Esophagus muscularis mucosa (tissue), 4 donors: Measurements from ENCODE around the gene LCN9. TPM values are rescaled to one million over a fixed set of nuclear protein-coding genes. Genes with fewer than 3 reads are reported as not detected.

Experiments
- DNase-seq: peaks from one replicate; pipeline ENCODE4 v3.0.0-alpha.2; 2017; ENCODE audit errors: extremely low spot score
- H3K27ac ChIP-seq, 4 donors: fragments of 200-600 bp; sonication (generic); replicated peaks in 1 of 4; 1 replicate in 3 of 4; 2 replicates in 1 of 4; pipeline ENCODE4 v1.5.1; 2016 to 2019; ENCODE audit warnings: mild to moderate bottlenecking in 1 of 4
- H3K27me3 ChIP-seq, 4 donors: fragments of 200-600 bp; sonication (generic); one replicate each; pipeline versions ENCODE4 v1.5.1 to v1.6.0; 2016 to 2019
- H3K36me3 ChIP-seq, 4 donors: fragments of 200-600 bp; sonication (generic); one replicate each; pipeline ENCODE4 v1.5.1; 2016 to 2019
- H3K4me1 ChIP-seq, 4 donors: fragments of 200-600 bp; sonication (generic); one replicate each; pipeline ENCODE4 v1.5.1; 2016 to 2019
- H3K4me3 ChIP-seq, 4 donors: fragments of 200-600 bp; sonication (generic); 1 replicate in 2 of 4; 2 replicates in 2 of 4; pipeline ENCODE4 v1.5.1; 2016 to 2019; ENCODE audit warnings: mild to moderate bottlenecking in 4 of 4, moderate library complexity in 1 of 4
- H3K9me3 ChIP-seq, 4 donors: fragments of 200-600 bp; sonication (generic); 1 replicate in 3 of 4; 2 replicates in 1 of 4; pipeline ENCODE4 v1.5.1; 2016 to 2019
- CTCF ChIP-seq, 3 experiments: fragments of 200-600 bp in 2 of 3; fragments of 450-650 bp in 1 of 3; sonication (generic) in 2 of 3; IDR thresholded peaks; one replicate each; pipeline ENCODE4 v1.5.1; 2017 to 2019; ENCODE audit warnings: antibody characterized with exemption in 3 of 3, mild to moderate bottlenecking in 2 of 3, moderate library complexity in 1 of 3
- EP300 ChIP-seq: sonication (generic); formaldehyde crosslinking; IDR thresholded peaks from one replicate; pipeline ENCODE4 v1.6.1; 2017; ENCODE audit warnings: antibody characterized with exemption
- POLR2A ChIP-seq: fragments of 450-650 bp; IDR thresholded peaks from one replicate; pipeline ENCODE4 v1.6.1; 2017; ENCODE audit warnings: antibody characterized with exemption, moderate library complexity, mild to moderate bottlenecking, low read depth
- POLR2AphosphoS5 ChIP-seq, 2 donors: sonication (generic); formaldehyde crosslinking; IDR thresholded peaks; one replicate each; pipeline ENCODE4 v1.6.1; 2017; ENCODE audit warnings: antibody characterized with exemption in 2 of 2
- WGBS: methylation state at CpG from one replicate; pipeline ENCODE4 v1.1.5; 2018; 5-methylcytosine and 5-hydroxymethylcytosine counted together
- intact Hi-C: fragments of 100-400 bp; cut with DNase I; formaldehyde crosslinking; loops from one replicate; pipeline ENCODE4 v1.15.1; 2023
- total RNA-seq, 4 donors: library from RNA; depleted of rRNA; stranded (reverse); fragments of >200 nt; gene quantifications; one replicate each; pipeline versions ENCODE4 v1.1.0 to v1.2.1, GENCODE V29; 2016

LCN9 gene
- total RNA-seq, 4 donors from 2014 or later: not detected

GRCh38 chr9:135697226-135697625, 34.1 kb downstream of the LCN9 start:
- intact Hi-C loops: no loop called here
- Histone ChIP-seq H3K27me3 (peaks cover 5 to 71% (median 8%) of the 10 kb centered on the region in 4 donors), H3K36me3 (no peaks in the 10 kb centered on the region), H3K9me3 (no peaks in the 10 kb centered on the region), H3K4me1 (peaks cover 7 to 11% (median 9%) of the 10 kb centered on the region in 4 donors), H3K27ac (no peak overlapping the region), H3K4me3 (no peak overlapping the region)
- WGBS: 78% methylated on average over 11 of the region's 15 CpGs
- DNase-seq: no peak
- no peak for TF ChIP-seq EP300
- no peak for TF ChIP-seq POLR2A
- TF ChIP-seq POLR2AphosphoS5 (IDR thresholded peaks at IDR 0.05): no peak
- no peak for TF ChIP-seq CTCF (IDR thresholded peaks at IDR 0.05)

DNA sequence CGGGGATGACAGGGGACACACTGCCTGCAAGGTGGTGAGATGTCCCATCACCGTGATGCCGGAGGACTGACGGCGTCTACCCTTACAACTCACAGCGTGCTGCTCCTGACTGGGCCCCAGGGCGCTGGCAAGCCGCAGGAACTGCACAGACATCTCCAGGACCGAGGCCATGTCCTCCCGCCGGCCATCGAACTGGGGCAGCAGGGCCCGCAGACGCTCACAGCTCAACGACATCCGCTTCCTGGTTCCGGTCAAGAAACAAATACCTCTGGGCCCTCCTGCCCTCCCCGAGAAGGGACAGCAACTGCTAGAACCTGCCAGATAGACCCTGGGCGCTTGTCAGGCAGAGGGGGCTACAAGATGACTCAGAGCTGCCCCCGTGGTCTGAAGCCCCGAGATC, 35.1 kb downstream of the LCN9 start:
- H3K36me3 ChIP-seq: no peaks in the 10 kb centered on the region
- H3K4me1 ChIP-seq: peaks cover 11 to 19% (median 16%) of the 10 kb centered on the region in 4 donors
- no peak for DNase-seq
- peaks cover 5 to 71% (median 16%) of the 10 kb centered on the region in 4 donors for H3K27me3 ChIP-seq
- TF ChIP-seq EP300 (no peak), CTCF (IDR thresholded peaks at IDR 0.05) (no peak), POLR2AphosphoS5 (IDR thresholded peaks at IDR 0.05) (no peak), POLR2A (no peak)
- 73% methylated on average over 17 of the region's 21 CpGs for WGBS
- H3K4me3 ChIP-seq: no peak overlapping the region
- intact Hi-C loops: no loop called here
- no peaks in the 10 kb centered on the region for H3K9me3 ChIP-seq
- H3K27ac ChIP-seq: no peak overlapping the region

DNA sequence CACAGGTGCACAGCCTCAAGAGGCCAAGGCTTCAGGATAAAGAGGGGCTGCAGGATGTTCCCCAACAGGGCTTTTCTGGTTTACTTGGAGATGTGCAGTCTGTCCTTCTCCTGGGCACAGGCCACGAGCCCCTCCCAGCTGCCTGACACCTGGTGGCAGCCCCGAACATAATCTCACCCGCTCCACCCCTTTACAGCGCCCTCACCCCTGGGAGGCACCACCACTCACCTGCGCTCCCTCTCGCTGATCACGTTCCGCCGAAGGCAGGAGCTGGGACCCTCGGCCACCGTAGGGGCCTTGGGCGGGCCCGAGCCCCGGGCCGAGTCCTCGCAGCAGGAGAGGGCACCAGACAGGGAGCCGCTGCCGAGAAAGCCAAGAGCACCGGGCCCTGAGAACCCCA, 35.7 kb downstream of the LCN9 start:
- no peaks in the 10 kb centered on the region for H3K9me3 ChIP-seq
- no peak overlapping the region for H3K27ac ChIP-seq
- no peak for DNase-seq
- 82% methylated on average over 5 of the region's 19 CpGs for WGBS
- H3K4me1 ChIP-seq: peaks cover 11 to 19% (median 16%) of the 10 kb centered on the region in 4 donors
- H3K27me3 ChIP-seq: peaks cover 5 to 71% (median 21%) of the 10 kb centered on the region in 4 donors
- no peak overlapping the region for H3K4me3 ChIP-seq
- H3K36me3 ChIP-seq: no peaks in the 10 kb centered on the region
- intact Hi-C loops: no loop called here
- TF ChIP-seq EP300 (no peak), CTCF (IDR thresholded peaks at IDR 0.05) (no peak), POLR2A (no peak)

- H3K36me3 ChIP-seq: no peaks in the 10 kb centered on the region
- no peak within 1 kb of the TSS for H3K4me3 ChIP-seq
- 89% methylated on average over 25 of the region's 30 CpGs for WGBS
- intact Hi-C loops: no loop called here
- H3K27ac ChIP-seq: no peak within 1 kb of the TSS
- H3K27me3 ChIP-seq: peaks cover 5 to 71% (median 22%) of the 10 kb centered on the region in 4 donors
- TF ChIP-seq POLR2A (no peak), POLR2AphosphoS5 (IDR thresholded peaks at IDR 0.05) (no peak), EP300 (no peak), CTCF (IDR thresholded peaks at IDR 0.05) (no peak)
- peaks cover 11 to 19% (median 16%) of the 10 kb centered on the region in 4 donors for H3K4me1 ChIP-seq
- no peak for DNase-seq
- H3K9me3 ChIP-seq: no peaks in the 10 kb centered on the region
Measured at GRCh38 chr9:135699440-135699839, 36.3 kb downstream of the LCN9 start, which contains the start of gene SOHLH1. SOHLH1 (minus strand) TSS chr9:135699481; CDS start chr9:135699467, 14 bp downstream.

DNA sequence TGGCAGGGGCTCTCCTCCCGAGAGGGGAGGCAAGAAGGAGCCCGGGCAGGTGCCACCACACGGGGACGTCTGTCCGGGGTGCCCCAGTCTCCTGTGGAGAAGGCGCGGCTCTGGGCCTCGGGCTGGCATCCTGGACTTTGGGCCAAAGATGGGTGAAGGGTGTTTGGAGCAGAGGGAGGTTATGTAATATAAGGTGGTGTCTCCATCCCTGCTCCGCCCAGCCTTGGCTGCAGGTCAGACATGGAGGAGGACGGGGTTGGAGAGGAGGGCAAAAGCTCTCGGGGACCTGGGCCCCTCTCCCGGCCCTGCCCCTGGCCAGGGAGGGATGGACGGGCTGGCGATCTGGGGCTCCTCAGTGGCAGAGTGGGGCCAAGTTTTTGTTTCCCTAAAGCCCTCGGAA, 37.4 kb downstream of the LCN9 start:
- Histone ChIP-seq H3K4me3 (no peak overlapping the region), H3K27ac (no peak overlapping the region), H3K36me3 (no peaks in the 10 kb centered on the region), H3K27me3 (peaks cover 5 to 71% (median 24%) of the 10 kb centered on the region in 4 donors), H3K4me1 (peaks cover 11 to 19% (median 16%) of the 10 kb centered on the region in 4 donors), H3K9me3 (no peaks in the 10 kb centered on the region)
- no peak for TF ChIP-seq POLR2AphosphoS5 (IDR thresholded peaks at IDR 0.05)
- no peak for TF ChIP-seq EP300
- no peak for TF ChIP-seq POLR2A
- TF ChIP-seq CTCF (IDR thresholded peaks at IDR 0.05): no peak
- DNase-seq: no peak
- 75% methylated on average over 13 of the region's 15 CpGs for WGBS
- intact Hi-C loops: no loop called here
